H1 (cell line): ENCODE measurements around the gene CACNA1F. TPM values are rescaled to one million over a fixed set of nuclear protein-coding genes. Genes with fewer than 3 reads are reported as not detected.

Experiments
- POLR2AphosphoS5 ChIP-seq: IDR thresholded peaks from 2 replicates; pipeline ENCODE4 v1.6.1; 2011; ENCODE audit warnings: low read depth, low read length
- TCF12 ChIP-seq: IDR thresholded peaks from 2 replicates; pipeline ENCODE4 v1.6.1; 2011; ENCODE audit warnings: low read depth, mild to moderate bottlenecking, low read length
- polyA plus RNA-seq, 7 experiments: library from polyadenylated mRNA; depleted of rRNA in 3 of 7; stranded (reverse) in 5 of 7; unstranded in 2 of 7; fragments of >200 nt in 5 of 7; fragments of 200-250 nt in 2 of 7; gene quantifications; 1 replicate in 5 of 7; 2 replicates in 1 of 7; 4 replicates in 1 of 7; pipeline versions ENCODE4 v1.2.1 to v1.2.3, GENCODE V29; 2011 to 2013; ENCODE audit warnings: missing spikeins in 2 of 7, mixed read lengths in 2 of 7
- total RNA-seq: library from RNA; stranded (reverse); fragmentation: NEBNext Ultra II Directional; extraction: Animal tissue kit (Norgen Biotek cat#: 25700); gene quantifications from 2 replicates; pipeline ENCODE4 v1.2.1, GENCODE V29; 2021

CACNA1F gene
- total and polyA plus RNA-seq, 2 of the 8 experiments (the other 6 are each of a cell fraction or from before 2014, with no cell fraction given), result 0.59 to 0.84 TPM

GRCh38 chrX:49197543-49198087 lies 35.5 kb downstream of the CACNA1F start (continued):
- TF ChIP-seq POLR2AphosphoS5 (no peak), TCF12 (no peak)
